ENCODE measurements around the gene FNDC11. TPM values are rescaled to one million over a fixed set of nuclear protein-coding genes. Genes with fewer than 3 reads are reported as not detected.

FNDC11 gene
- total and polyA plus RNA-seq, 2 of the 13 experiments (the other 11 are each of a cell fraction or from before 2014, with no cell fraction given), result 0.07 TPM; not detected in 1

GRCh38 chr20:63564036-63564810, 10.3 kb downstream of the FNDC11 start:
- Histone ChIP-seq H3K36me3 (replicated peaks in 1 of 2; ENCODE audit: control insufficient read depth in 1 of 2, insufficient read depth in 2 of 2, low read length in 2 of 2) (no peaks in the 10 kb centered on the region; a peak in 1 of 5 replicates), H3K27ac (ENCODE audit: extremely low read length, insufficient read depth, low read length) (no peak overlapping the region), H3K27me3 (ENCODE audit: control insufficient read depth in 1 of 2, insufficient read depth in 2 of 2, low read length in 2 of 2) (no peaks in the 10 kb centered on the region), H3K9me3 (ENCODE audit: low read length) (no peaks in the 10 kb centered on the region), H3K4me2 (ENCODE audit: low read depth, low read length) (no peak overlapping the region), H3K4me1 (ENCODE audit: insufficient read depth, low read length) (no peaks in the 10 kb centered on the region), H3K4me3 (replicated peaks in 1 of 3; ENCODE audit: insufficient read depth in 1 of 3, low read depth in 2 of 3, low read length in 3 of 3) (no peak overlapping the region), H2AFZ (ENCODE audit: low read length) (no peak overlapping the region), H4K20me1 (ENCODE audit: insufficient read depth, low read length) (no peaks in the 10 kb centered on the region; the same call in 1 of the 2 replicates), H3K79me2 (ENCODE audit: insufficient read depth, low read length) (no peaks in the 10 kb centered on the region), H3K9ac (ENCODE audit: insufficient read depth, low read depth, low read length) (no peak overlapping the region)
- in situ Hi-C loops (cut with HindIII; ENCODE audit: extremely low pct_ligation_motif_present, low pct_unique_long_range_greater_than_20kb) (no loop called here), intact Hi-C loops (cut with micrococcal nuclease; ENCODE audit: unreplicated experiment) (no loop called here)
- TF ChIP-seq ZC3H13 (CRISPR knock-in tag; IDR thresholded peaks at IDR 0.05) (peak; percentile 68), TCF12 (IDR thresholded peaks at IDR 0.05) (no peak), TCF12 (CRISPR knock-in tag; IDR thresholded peaks at IDR 0.05) (no peak)
- DNase-seq (ENCODE audit: low spot score) (no peak), ATAC-seq (no peak), FAIRE-seq (no peak)
- ChIA-PET POLR2A (interaction anchor here (1.1 to 1.7 kb wide), 2 partner anchors 10 kb away, joined by 3 to 7 read pairs; partner anchors contain the start of gene HELZ2), CTCF (ENCODE audit: low intra/inter-chr PET ratio, low total read pairs) (no interaction called here)
- 92% methylated on average over 51 of the region's 62 CpGs for WGBS (ENCODE audit: low lambda C conversion rate)
- no TSS peak for BruUV-seq (replicated peaks)

GRCh38 chr20:63565021-63565698, 11.2 kb downstream of the FNDC11 start:
- Histone ChIP-seq H4K20me1 (ENCODE audit: insufficient read depth, low read length) (peaks cover under 1% of the 10 kb centered on the region; the same call in 1 of the 2 replicates), H3K27ac (ENCODE audit: extremely low read length, insufficient read depth, low read length) (no peak overlapping the region), H3K36me3 (replicated peaks in 1 of 2; ENCODE audit: control insufficient read depth in 1 of 2, insufficient read depth in 2 of 2, low read length in 2 of 2) (no peaks in the 10 kb centered on the region), H3K4me2 (ENCODE audit: low read depth, low read length) (no peak overlapping the region), H3K4me3 (replicated peaks in 1 of 3; ENCODE audit: insufficient read depth in 1 of 3, low read depth in 2 of 3, low read length in 3 of 3) (no peak overlapping the region), H3K27me3 (ENCODE audit: control insufficient read depth in 1 of 2, insufficient read depth in 2 of 2, low read length in 2 of 2) (no peaks in the 10 kb centered on the region), H3K9me3 (ENCODE audit: low read length) (no peaks in the 10 kb centered on the region), H3K79me2 (ENCODE audit: insufficient read depth, low read length) (no peaks in the 10 kb centered on the region), H2AFZ (ENCODE audit: low read length) (no peak overlapping the region), H3K9ac (ENCODE audit: insufficient read depth, low read depth, low read length) (no peak overlapping the region), H3K4me1 (ENCODE audit: insufficient read depth, low read length) (no peaks in the 10 kb centered on the region)
- ChIA-PET CTCF (ENCODE audit: low intra/inter-chr PET ratio, low total read pairs) (no interaction called here), POLR2A (interaction anchor here (1.1 to 1.7 kb wide), 2 partner anchors 9 to 10 kb away, joined by 3 to 7 read pairs; partner anchors contain the start of gene HELZ2)
- BruUV-seq (replicated peaks), result no TSS peak
- ATAC-seq, result no peak
- no peak for FAIRE-seq
- in situ Hi-C loops (cut with HindIII; ENCODE audit: extremely low pct_ligation_motif_present, low pct_unique_long_range_greater_than_20kb), result no loop called here
- no peak for DNase-seq (ENCODE audit: low spot score)
- intact Hi-C loops (cut with micrococcal nuclease; ENCODE audit: unreplicated experiment), result no loop called here
- 90% methylated on average over 61 of the region's 61 CpGs for WGBS (ENCODE audit: low lambda C conversion rate)
- TF ChIP-seq HOXA9 (CRISPR knock-in tag; IDR thresholded peaks at IDR 0.05; ENCODE audit: borderline replicate concordance), result no peak
- no peak for TF ChIP-seq HBP1 (CRISPR knock-in tag; IDR thresholded peaks at IDR 0.05; ENCODE audit: low read depth)
- TF ChIP-seq ZNF318 (CRISPR knock-in tag; IDR thresholded peaks at IDR 0.05), result no peak

All from HepG2 (cell line).